DMS53 treated with DMSO at 0.1 percent for 48 hours (cell line): ENCODE results near the gene KRTAP2-3.
"Not testable (repeated sequence)": the region's sequence is repeated elsewhere in the genome, so short reads cannot be mapped to it uniquely, and the experiment has no call there.

Source experiments
- DNase-seq: peaks from one replicate; lab custom pipeline; 2025; ENCODE audit not compliant: unreplicated experiment; lab: John Stamatoyannopoulos, UW

The KRTAP2-3 gene

DNA sequence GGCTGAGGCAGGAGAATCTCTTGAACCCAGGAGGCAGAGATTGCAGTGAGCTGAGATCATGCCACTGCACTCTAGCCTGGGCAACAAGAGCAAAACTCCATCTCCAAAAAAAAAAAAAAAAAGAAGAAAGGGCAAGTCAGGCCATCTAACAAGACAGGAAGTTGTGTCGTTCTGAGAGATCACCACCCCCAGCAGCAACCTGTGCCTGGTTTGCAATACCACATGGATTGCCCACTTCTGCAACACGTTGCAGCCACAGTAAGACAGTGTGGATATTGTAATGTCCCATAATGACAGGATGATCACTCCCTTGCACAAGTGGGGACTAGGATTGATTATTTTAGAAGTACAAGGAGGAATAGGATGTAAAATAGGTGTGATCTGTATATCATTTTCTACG is 9.1 kb upstream of the KRTAP2-3 start:
- DNase-seq = no peak

DNA sequence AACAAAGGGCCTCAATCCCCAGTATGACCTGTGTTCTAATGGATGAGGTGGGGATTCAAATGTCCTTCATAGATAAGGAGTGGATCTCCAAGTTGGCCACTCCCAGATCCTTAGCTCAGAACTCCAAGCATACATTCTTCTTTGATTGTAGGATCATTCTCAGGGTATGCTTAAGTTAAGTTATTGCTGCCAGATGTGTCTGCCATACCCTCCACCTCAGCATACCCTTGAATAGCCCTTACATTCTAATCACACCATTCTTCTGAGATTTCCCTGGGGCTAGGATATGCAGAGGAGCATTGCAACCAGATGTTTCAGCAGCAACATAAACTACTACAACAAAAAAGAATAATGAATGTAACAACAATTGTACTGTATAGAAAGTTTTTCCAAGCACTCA is 7.4 kb upstream of the KRTAP2-3 start:
- DNase-seq = no peak

DNA sequence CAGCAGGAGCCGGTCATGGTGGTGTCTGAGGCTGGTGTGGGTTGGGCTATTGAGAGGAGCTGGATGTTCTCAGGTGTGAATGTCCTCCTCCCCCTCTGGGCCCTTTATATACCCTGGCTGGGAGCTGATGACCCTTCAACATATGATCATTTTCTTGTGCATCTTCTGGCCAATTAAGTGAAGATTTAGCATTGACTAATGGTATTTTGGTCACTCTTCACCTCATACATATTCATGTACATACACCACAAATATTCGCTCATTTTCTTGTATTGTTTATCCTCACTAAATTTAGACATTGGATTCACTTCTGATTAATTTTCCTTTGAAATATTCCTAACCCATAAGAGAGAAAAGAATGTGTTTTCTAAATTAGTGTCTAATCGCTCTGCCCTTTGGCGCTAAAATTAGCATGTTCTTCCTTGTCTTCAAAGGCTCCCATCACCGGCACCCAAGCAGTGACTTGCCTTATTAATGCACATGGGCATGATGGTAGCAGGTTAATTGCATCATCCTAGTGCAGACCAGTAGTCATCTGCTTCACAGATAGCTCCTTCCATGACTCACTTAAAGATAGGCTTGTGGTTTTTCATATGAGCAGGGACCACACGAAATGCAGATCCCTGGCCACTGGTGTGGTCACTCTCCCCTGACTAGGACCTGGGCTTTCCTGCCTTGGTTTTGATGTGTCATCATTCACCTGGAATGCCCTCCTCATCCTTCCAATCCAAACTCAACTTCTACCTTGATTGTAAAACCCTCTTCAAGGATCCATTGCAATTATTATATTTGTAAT is 6.1 kb upstream of the KRTAP2-3 start, which contains the start of gene KRTAP2-4:
Gene KRTAP2-4 (minus strand): TSS at position 51 of the 796 bp plus-strand sequence. CDS start 34 bp downstream, at position 17.
- no peak for DNase-seq

DNA sequence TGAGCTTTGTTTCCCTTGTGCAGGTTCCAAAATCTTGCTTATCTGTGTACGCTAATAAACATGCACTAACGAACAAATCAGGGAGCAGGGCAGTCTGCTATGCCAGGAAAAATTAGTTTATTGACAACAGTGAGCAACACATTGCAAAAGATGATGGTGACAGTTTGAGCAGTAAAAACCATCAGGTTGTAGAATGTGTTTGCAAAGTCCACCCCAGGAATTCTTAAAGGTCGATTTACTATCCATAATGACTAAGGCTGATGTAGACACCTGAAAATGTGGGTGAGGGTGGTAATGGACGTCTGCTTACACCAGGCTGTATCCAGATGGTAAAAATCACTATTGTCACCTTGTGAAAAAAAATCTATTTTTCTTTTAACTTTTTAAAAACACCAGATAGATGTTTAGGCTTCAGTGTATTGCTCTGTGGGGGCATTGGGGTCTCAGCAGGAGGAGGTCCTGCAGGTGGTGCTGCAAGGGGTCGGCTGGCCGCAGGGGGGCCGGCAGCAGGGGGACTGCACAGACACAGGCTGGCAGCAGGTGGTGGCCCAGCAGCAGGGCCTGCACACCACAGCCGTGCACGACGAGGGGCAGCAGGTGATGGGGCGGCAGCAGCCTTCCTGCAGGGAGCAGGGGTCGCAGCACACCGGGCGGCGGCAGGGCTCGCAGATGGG is 5.2 kb upstream of the KRTAP2-3 start:
- not testable (repeated sequence) for DNase-seq

DNA sequence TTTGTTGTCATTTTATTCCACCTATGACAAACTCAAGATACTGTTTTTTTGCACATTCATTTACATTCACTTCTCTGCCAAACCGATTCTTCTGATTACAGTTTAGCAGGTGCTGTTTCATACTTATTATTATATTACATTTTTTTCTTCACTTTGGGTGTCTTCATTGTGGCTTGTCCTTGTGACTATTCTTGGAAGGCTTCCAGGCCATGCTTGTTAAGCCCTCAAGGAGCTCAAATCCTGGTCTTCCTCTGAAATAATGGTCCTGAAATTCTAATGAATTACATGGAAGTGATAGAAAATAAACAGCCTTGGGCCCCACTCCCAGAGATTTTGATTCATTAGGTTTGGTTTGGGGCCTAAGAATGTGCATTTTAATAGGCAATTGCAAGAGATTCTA is 4.4 kb upstream of the KRTAP2-3 start:
- DNase-seq = no peak

DNA sequence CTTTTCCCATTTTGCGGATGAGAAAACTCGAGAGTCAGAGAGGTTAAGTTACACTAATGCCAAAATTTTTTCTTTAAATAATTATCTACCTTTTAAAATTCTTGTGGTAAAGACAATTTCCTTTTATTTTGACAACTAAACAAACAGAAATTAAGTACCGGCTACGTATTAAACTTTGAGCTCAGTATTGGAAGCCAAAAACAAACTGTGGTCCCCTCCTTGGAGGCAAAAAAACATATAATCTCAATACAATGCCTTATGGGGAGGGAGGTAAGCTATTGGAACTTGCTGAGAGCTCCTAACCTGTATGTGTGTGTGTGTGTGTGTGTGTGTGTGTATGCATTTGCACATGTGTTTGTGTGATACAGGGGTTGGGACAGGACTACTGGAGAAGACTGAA is 3.5 kb upstream of the KRTAP2-3 start:
- DNase-seq = no peak

DNA sequence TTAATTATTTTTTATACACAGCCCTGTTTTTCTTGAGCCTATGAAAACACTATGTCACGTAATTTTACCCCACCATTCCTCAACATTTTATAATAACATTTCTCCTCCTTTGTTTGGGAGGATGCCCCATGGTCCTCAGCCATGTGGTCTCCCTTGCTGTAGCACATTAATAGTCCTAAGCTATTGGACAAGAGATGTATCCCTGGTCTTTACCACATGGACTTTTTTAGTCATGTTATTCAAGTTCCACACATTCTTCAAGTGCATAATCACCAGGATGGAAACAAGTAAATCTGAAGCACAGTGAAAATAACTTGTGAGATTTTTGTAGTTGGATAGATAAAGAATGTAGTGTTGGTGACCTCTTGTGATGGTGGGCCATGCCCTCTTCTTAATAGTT is 2.0 kb upstream of the KRTAP2-3 start:
- no peak for DNase-seq

DNA sequence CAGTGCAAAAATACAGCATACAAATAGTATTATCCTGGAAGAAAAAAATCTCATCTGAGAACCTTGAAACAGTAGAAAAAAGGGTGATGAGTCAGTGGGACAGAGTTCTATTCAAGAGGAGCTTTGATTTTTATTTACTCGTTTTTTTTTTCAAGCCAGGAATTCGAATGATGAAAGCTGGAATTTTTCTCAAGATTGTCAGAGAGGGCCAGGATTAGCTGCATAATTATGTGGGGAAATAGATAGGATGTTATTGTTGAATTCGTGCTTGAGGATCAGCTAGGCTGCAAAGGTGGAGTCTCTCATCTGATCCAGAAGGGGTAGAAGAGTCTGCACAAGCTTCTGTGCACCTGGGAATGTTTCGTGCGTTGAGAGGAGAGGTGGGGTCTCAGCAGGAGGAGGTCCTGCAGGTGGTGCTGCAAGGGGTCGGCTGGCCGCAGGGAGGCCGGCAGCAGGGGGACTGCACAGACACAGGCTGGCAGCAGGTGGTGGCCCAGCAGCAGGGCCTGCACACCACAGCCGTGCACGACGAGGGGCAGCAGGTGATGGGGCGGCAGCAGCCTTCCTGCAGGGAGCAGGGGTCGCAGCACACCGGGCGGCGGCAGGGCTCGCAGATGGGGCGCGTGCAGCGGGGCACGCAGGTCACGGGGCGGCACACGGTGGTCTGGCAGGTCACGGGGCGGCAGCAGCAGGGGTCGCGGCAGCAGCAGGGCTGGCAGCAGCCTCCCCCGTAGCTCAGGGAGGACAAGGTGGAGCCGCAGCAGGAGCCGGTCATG is 450 bp downstream of the KRTAP2-3 start:
- not testable (repeated sequence) for DNase-seq

DNA sequence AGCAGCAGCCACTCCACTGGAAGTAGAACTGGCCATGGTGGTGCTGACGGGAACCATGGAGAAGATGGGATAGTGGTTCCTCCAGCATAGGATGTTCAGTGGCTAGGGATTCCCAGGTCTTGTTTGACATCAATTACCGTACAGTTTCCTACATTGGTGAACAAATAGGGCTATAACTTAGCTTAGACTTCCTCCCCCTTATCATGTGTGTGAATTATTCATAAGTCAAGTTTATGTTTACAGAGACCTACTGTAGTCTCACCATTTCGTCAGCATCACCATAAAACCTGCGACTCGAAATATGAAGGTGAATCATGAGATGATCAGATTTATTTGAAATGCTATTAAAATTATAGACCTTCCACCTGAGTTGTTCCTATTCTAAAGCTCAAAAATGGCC is 1.2 kb downstream of the KRTAP2-3 start:
- DNase-seq = no peak

DNA sequence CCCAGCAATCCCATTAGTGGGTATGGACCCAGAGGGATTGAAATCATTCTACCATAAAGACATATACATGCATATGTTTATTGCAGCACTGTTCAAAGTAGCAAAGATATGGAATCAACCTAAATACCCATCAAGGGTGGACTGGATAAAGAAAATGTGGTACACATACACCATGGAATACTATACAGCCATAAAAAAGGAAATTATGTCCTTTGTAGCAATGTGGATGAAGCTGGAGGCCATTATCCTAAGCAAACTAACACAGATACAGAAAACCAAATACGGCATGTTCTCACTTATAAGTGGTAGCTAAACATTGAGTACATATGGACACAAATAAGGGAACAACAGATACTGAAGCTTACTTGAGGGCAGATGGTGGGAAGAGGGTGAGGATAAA is 2.4 kb downstream of the KRTAP2-3 start:
- DNase-seq = no peak

DNA sequence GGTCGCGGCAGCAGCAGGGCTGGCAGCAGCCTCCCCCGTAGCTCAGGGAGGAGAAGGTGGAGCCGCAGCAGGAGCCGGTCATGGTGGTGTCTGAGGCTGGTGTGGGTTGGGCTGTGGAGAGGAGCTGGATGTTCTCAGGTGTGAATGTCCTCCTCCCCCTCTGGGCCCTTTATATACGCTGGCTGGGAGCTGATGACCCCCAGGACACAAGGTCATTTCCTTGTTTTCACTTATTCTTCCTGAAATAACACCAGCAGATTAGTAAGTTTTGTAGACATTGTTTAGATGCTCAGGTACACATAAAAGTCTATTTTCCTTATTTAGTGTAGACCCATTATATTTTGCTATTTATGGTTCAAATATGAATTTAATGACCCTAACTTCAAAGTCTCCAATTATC is 4.8 kb downstream of the KRTAP2-3 start, which contains the start of gene KRTAP2-2:
Gene KRTAP2-2 (minus strand): TSS at position 101 of the 400 bp plus-strand sequence. CDS start 19 bp downstream, at position 82.
- DNase-seq = not testable (repeated sequence)

DNA sequence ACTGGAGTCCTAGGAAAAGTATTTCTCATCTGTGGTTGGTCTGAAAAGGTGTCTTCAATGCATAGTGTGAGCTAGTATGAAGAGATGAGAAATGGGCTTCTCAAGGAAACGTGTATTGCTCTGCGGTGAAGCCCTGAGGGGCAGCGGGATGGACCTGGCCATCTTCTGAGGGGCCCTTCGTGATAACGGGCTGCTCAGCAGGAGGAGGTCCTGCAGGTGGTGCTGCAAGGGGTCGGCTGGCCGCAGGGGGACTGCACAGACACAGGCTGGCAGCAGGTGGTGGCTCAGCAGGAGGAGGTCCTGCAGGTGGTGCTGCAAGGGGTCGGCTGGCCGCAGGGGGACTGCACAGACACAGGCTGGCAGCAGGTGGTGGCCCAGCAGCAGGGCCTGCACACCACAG is 5.4 kb downstream of the KRTAP2-3 start:
- not testable (repeated sequence) for DNase-seq

DNA sequence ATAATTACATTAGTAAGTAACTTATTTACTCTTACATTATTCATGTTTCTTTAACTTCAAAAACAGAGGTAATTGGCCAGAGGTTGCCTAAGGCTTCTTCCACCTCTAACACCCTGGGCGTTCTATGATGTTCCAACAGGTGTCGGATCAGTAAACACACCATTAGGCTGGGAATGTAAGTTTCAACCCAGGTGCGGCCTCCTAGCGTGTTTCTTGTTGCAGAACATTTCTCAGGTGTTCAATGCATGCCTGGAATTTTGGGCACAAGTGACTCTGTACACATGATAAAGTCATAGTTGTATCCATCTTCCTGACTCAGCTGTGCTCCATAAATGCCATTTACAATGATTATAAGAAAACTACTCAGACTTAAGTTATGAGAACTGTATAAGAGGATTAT is 5.9 kb downstream of the KRTAP2-3 start:
- DNase-seq = no peak

DNA sequence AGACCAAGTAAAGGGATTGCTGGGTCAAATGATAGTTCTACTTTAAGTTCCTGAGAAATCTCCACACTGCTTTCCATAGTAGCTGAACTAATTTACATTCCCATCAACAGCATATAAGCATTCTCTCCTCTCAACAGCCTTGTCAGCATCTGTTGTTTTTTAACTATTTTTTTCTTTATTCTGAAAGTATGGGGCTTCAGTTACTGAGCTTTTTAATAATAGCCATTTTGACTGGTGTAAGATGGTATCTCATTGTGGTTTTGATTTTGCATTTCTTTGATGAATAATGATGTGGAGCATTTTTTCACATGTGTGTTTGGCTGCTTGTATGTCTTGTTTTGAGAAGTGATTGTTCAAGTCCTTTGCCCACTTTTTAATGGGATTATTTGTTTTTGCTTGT is 7.3 kb downstream of the KRTAP2-3 start:
- no peak for DNase-seq

DNA sequence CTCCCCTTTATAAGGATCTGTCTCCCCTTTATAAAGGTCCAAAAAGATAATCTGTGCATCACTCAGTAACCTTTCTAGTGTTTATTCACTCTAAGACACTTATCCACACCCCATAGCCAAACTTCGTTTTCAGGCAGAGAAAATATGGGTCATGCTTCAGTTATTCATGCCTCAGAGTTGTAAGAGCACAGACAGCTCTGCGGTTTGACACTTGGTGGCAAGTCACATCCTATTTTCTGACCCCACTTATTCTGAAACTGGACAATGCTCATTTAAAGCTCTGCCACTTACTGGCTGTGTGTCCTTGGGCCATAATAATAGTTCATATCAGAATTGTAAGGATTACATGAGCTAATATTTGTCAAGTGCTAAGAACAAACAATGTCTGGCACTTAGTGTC is 10.8 kb downstream of the KRTAP2-3 start:
- no peak for DNase-seq

DNA sequence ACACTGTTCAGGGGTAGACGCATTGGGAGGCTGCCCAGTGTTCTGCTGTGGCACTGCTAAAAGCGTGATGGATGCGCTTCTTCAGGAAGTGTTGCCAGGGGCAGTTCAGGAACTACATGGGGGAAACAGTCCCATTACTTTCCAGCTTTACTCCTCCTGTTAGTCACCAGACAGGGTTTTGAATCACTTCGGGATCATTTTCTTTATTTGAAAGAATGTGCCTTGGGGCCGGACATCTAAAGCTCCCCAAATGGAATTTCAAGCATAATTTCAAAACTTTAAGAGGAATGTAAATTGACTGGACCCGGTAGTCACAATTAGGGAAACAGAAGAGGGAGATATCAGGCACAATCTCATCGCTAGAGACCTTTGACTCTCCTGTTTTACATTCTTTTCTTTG is 11.5 kb downstream of the KRTAP2-3 start:
- no peak for DNase-seq

DNA sequence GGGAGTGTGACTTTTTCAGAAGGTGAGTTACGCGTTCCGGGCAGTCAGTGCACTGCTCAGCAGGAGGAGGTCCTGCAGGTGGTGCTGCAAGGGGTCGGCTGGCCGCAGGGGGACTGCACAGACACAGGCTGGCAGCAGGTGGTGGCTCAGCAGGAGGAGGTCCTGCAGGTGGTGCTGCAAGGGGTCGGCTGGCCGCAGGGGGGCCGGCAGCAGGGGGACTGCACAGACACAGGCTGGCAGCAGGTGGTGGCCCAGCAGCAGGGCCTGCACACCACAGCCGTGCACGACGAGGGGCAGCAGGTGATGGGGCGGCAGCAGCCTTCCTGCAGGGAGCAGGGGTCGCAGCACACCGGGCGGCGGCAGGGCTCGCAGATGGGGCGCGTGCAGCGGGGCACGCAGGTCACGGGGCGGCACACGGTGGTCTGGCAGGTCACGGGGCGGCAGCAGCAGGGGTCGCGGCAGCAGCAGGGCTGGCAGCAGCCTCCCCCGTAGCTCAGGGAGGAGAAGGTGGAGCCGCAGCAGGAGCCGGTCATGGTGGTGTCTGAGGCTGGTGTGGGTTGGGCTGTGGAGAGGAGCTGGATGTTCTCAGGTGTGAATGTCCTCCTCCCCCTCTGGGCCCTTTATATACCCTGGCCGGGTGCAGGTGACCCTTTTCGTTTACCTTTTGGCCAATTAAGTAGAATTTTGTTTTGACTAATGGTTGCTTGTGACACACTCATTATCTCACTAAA is 13.0 kb downstream of the KRTAP2-3 start, which contains the start of gene KRTAP2-1:
Gene KRTAP2-1 (minus strand): TSS at position 582 of the 731 bp plus-strand sequence. CDS start 49 bp downstream, at position 533.
- DNase-seq = not testable (repeated sequence)

DNA sequence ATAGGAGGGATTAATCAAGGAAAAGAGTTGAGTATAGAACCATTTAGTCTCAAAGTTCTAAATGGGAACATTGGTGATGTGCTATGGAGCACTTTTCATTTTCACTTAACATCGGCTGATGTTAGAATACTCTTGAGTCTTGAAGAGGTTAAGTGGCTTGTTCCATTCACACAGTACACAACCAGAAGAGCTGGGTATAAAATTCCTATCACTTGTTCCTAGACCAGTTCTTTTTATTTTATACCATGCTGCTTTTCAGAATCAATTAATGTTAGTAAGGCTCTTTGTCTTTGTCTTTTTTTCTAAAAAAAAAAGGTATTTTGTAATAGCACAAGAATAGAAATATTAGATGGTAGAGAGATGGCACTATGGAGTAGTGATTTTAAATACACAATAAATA is 17.0 kb downstream of the KRTAP2-3 start:
- DNase-seq = no peak

DNA sequence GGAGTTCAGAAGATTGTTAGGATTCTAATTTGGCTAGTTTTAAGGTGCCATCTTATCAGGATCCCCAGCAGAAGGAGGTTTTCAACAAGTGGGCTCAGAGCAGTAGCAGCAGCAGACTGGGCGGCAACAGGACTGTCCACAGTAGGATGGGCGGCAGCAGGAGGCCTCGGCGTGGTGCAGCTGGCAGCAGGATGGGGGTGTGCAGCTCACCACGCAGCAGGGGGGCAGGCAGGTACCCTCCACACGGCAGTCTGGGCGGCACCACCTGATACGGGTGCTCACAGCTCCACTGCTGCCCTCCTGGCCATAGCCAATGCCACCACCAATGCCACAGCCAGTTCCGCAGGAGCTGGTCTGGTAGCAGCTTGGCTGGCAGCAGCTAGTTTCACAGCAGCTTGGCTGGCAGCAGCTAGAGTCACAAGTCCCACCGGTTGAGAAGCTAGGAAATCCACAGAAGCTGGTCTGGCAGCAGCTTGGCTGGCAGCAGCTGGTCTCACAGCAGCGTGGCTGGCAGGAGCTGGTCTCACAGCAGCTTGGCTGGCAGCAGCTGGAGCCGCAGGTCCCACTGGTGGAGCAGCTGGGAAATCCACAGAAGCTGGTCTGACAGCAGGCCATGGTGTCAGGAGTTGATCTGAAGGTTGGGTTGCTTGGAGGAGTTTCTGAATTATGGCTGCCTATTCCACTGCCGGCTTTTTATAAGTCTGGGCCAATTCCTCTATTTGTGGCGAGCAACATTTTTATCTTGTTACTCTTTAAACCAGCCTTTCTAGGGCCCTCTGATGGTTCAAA is 18.9 kb downstream of the KRTAP2-3 start, which contains the start of gene KRTAP1-1:
Gene KRTAP1-1 (minus strand): TSS at position 668 of the 789 bp plus-strand sequence. CDS start 53 bp downstream, at position 615.
- DNase-seq = not testable (repeated sequence)

DNA sequence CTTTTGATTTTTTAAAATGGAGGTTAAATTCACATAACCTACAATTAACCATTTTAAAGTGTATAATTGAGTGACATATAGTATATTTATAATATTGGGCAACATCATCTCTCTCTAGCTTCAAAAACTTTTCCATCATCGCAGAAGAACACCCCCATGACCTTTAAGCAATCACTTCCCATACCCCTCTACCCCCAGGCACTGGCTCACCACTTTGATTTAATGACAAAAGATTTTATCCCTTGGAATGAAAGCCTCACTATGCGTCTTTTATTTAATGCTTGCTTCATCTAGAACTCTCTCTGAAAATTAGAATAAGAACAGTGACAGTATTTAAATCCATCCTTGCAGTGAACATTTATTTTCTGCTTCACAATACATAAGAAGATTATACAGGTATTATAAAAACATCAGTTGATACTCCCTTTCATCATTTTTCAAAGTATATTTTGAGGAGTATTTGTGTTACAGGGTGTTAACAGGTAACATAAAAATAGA is 22.0 kb downstream of the KRTAP2-3 start:
- no peak for DNase-seq
